ENCODE data around the gene QPCTL. TPM values are rescaled to one million over a fixed set of nuclear protein-coding genes. Genes with fewer than 3 reads are reported as not detected.

The QPCTL gene
- total and polyA plus RNA-seq, 4 donors = 6.3 to 13.3 (median 9.4) TPM

- Histone ChIP-seq H3K9me3 (ENCODE audit: control insufficient read depth in 4 of 4, insufficient read depth in 3 of 4, low read length in 3 of 4) (no peaks in the 10 kb centered on the region), H3K36me3 (ENCODE audit: control insufficient read depth in 4 of 4, insufficient read depth in 4 of 4, low read length in 4 of 4) (no peaks in the 10 kb centered on the region), H3K9ac (ENCODE audit: insufficient read depth in 1 of 2, low read length in 2 of 2) (no peak overlapping the region), H3K4me1 (ENCODE audit: control insufficient read depth in 5 of 5, insufficient read depth in 5 of 5, low read length in 5 of 5) (peaks cover 0 to 16% (median 3%) of the 10 kb centered on the region in 5 donors), H3K27ac (ENCODE audit: low read depth in 1 of 2, low read length in 1 of 2) (peak overlapping the region in 1 of 2 donors; percentile 51), H3K4me3 (no peak overlapping the region), H3K27me3 (ENCODE audit: control insufficient read depth in 3 of 3, insufficient read depth in 3 of 3, low read length in 2 of 3) (peaks cover 3 to 33% (median 28%) of the 10 kb centered on the region in 3 donors)
- WGBS, 2 donors = 2 to 4% methylated on average over 19 of the region's 19 CpGs
- DNase-seq (no peak), ATAC-seq (ENCODE audit: insufficient read depth, low FRiP score) (no peak)
- no peak for TF ChIP-seq CTCF (IDR thresholded peaks at IDR 0.05; ENCODE audit: control extremely low read depth, extremely low read depth)
Measured at GRCh38 chr19:45668342-45668871, 24.1 kb upstream of the QPCTL start.

GRCh38 chr19:45670670-45671453 is 21.6 kb upstream of the QPCTL start:
- DNase-seq (peak; percentile 39 to 80 (median 50)), ATAC-seq (ENCODE audit: insufficient read depth, low FRiP score) (peak; percentile 76)
- no peaks in the 10 kb centered on the region for H3K36me3 ChIP-seq (ENCODE audit: control insufficient read depth in 4 of 4, insufficient read depth in 4 of 4, low read length in 4 of 4)
- no peak overlapping the region for H3K9ac ChIP-seq (ENCODE audit: insufficient read depth in 1 of 2, low read length in 2 of 2)
- H3K27me3 ChIP-seq (ENCODE audit: control insufficient read depth in 3 of 3, insufficient read depth in 3 of 3, low read length in 2 of 3) = peaks cover 3 to 36% (median 28%) of the 10 kb centered on the region in 3 donors
- H3K4me3 ChIP-seq = no peak overlapping the region
- H3K4me1 ChIP-seq (ENCODE audit: control insufficient read depth in 5 of 5, insufficient read depth in 5 of 5, low read length in 5 of 5) = peaks cover 0 to 16% (median 3%) of the 10 kb centered on the region in 5 donors
- peak overlapping the region in 1 of 2 donors; percentile 23 for H3K27ac ChIP-seq (ENCODE audit: low read depth in 1 of 2, low read length in 1 of 2)
- no peak for TF ChIP-seq CTCF (IDR thresholded peaks at IDR 0.05; ENCODE audit: control extremely low read depth, extremely low read depth)
- 10 to 12% methylated on average over 37 to 42 of the region's 42 CpGs for WGBS, 2 donors
- H3K9me3 ChIP-seq (ENCODE audit: control insufficient read depth in 4 of 4, insufficient read depth in 3 of 4, low read length in 3 of 4) = no peaks in the 10 kb centered on the region

- WGBS, 2 donors = 73 to 79% methylated on average over 7 of the region's 7 CpGs
- DNase-seq (no peak), ATAC-seq (ENCODE audit: insufficient read depth, low FRiP score) (no peak)
- Histone ChIP-seq H3K27me3 (ENCODE audit: control insufficient read depth in 3 of 3, insufficient read depth in 3 of 3, low read length in 2 of 3) (peaks cover 3 to 27% (median 23%) of the 10 kb centered on the region in 3 donors), H3K4me3 (no peak overlapping the region), H3K9ac (ENCODE audit: insufficient read depth in 1 of 2, low read length in 2 of 2) (no peak overlapping the region), H3K9me3 (ENCODE audit: control insufficient read depth in 4 of 4, insufficient read depth in 3 of 4, low read length in 3 of 4) (peaks cover 0 to 2% (median 0%) of the 10 kb centered on the region in 4 donors), H3K27ac (ENCODE audit: low read depth in 1 of 2, low read length in 1 of 2) (no peak overlapping the region), H3K4me1 (ENCODE audit: control insufficient read depth in 5 of 5, insufficient read depth in 5 of 5, low read length in 5 of 5) (peaks cover 0 to 12% (median 0%) of the 10 kb centered on the region in 5 donors), H3K36me3 (ENCODE audit: control insufficient read depth in 4 of 4, insufficient read depth in 4 of 4, low read length in 4 of 4) (no peaks in the 10 kb centered on the region)
- TF ChIP-seq CTCF (IDR thresholded peaks at IDR 0.05; ENCODE audit: control extremely low read depth, extremely low read depth) = no peak
Measured at GRCh38 chr19:45674946-45675345, 17.5 kb upstream of the QPCTL start.

All from lung (tissue), 12 donors.